Muscle of arm (tissue), 12 donors: ENCODE measurements around the gene ZNF529. TPM values are rescaled to one million over a fixed set of nuclear protein-coding genes. Genes with fewer than 3 reads are reported as not detected.

Experiments used
- DNase-seq: peaks from one replicate; pipeline ENCODE4 v3.0.0-alpha.2; 2013
- polyA plus RNA-seq, 12 donors: library from polyadenylated mRNA; unstranded; fragments of 120-200 nt; gene quantifications; one replicate each; pipeline ENCODE4 v1.2.1, GENCODE V29; 2013; ENCODE audit not compliant: insufficient read length in 12 of 12

The ZNF529 gene
- polyA plus RNA-seq, 12 donors = 10.9 to 25.4 (median 18.6) TPM; not detected in 1

- no peak for DNase-seq
Measured at GRCh38 chr19:36526581-36526980, 46.5 kb downstream of the ZNF529 start.

GRCh38 chr19:36524617-36525016 is 48.5 kb downstream of the ZNF529 start:
- DNase-seq = no peak

GRCh38 chr19:36514012-36514612 is 59.0 kb downstream of the ZNF529 start:
- DNase-seq = no peak

- no peak for DNase-seq
Measured at GRCh38 chr19:36508325-36508724, 64.8 kb downstream of the ZNF529 start.

GRCh38 chr19:36501973-36502372 is 71.1 kb downstream of the ZNF529 start:
- no peak for DNase-seq

DNA sequence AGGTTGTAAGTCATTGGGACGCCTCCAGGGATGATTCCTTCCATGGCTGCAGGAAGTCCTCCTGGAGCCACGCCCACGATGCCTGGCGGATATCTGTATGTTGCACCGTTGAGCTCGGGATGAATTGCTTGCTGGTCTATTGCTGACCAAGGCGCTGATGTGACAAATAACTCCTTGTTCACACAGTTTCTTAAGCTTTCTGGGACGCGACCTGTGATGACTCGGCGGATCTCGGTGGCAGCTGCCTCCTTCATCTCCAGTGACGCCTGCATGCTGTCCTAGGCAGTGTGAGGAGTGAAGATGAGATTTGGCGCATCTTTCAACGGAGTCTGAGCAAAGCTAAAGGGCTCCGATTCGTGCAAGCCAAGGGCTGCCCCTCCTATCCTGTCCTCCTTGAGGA is 76.1 kb downstream of the ZNF529 start:
- DNase-seq = no peak

Other genes starting within 250 kb of the ZNF529 start
- 10 to 100 TPM in 1 of 12 donors, 1 to 10 TPM in 10, not detected in 1; 5.1 to 13.3 (median 7.0) TPM for gene ZFP14, start 194.1 kb downstream of the ZNF529 start, polyA plus RNA-seq
- gene ZFP82, start 154.6 kb downstream of the ZNF529 start, polyA plus RNA-seq = 10 to 100 TPM in 6 of 12 donors, 1 to 10 TPM in 5, not detected in 1; 7.3 to 12.2 (median 10.5) TPM
- 10 to 100 TPM in 9 of 12 donors, 1 to 10 TPM in 2, not detected in 1; 9.2 to 18.4 (median 10.8) TPM for gene ZNF566, start 83.7 kb downstream of the ZNF529 start, polyA plus RNA-seq
- gene ZNF260, start 45.0 kb downstream of the ZNF529 start, polyA plus RNA-seq = 10 to 100 TPM in 10 of 12 donors, 1 to 10 TPM in 1, not detected in 1; 9.8 to 21.6 (median 14.7) TPM
- 10 to 100 TPM in 5 of 12 donors, 1 to 10 TPM in 6, not detected in 1; 5.6 to 13.9 (median 9.7) TPM for gene ZNF382, start 32.0 kb upstream of the ZNF529 start, polyA plus RNA-seq
- 10 to 100 TPM in 5 of 12 donors, 1 to 10 TPM in 6, not detected in 1; 5.5 to 16.2 (median 9.3) TPM for gene ZNF461, start 93.5 kb upstream of the ZNF529 start, polyA plus RNA-seq
- gene ZNF567, start 114.3 kb upstream of the ZNF529 start, polyA plus RNA-seq = 10 to 100 TPM in 2 of 12 donors, 1 to 10 TPM in 8, not detected in 2; 6.4 to 11.3 (median 8.9) TPM
- gene ZNF850, start 199.5 kb upstream of the ZNF529 start, polyA plus RNA-seq = 1 to 10 TPM in 11 of 12 donors, not detected in 1; 1.0 to 2.7 (median 1.7) TPM